Measurements from ENCODE around the gene ELOVL3. TPM values are rescaled to one million over a fixed set of nuclear protein-coding genes. Genes with fewer than 3 reads are reported as not detected.

The ELOVL3 gene
- total and polyA plus RNA-seq, 2 of the 13 experiments (the other 11 are each of a cell fraction or from before 2014, with no cell fraction given): 0.58 to 0.69 TPM

DNA sequence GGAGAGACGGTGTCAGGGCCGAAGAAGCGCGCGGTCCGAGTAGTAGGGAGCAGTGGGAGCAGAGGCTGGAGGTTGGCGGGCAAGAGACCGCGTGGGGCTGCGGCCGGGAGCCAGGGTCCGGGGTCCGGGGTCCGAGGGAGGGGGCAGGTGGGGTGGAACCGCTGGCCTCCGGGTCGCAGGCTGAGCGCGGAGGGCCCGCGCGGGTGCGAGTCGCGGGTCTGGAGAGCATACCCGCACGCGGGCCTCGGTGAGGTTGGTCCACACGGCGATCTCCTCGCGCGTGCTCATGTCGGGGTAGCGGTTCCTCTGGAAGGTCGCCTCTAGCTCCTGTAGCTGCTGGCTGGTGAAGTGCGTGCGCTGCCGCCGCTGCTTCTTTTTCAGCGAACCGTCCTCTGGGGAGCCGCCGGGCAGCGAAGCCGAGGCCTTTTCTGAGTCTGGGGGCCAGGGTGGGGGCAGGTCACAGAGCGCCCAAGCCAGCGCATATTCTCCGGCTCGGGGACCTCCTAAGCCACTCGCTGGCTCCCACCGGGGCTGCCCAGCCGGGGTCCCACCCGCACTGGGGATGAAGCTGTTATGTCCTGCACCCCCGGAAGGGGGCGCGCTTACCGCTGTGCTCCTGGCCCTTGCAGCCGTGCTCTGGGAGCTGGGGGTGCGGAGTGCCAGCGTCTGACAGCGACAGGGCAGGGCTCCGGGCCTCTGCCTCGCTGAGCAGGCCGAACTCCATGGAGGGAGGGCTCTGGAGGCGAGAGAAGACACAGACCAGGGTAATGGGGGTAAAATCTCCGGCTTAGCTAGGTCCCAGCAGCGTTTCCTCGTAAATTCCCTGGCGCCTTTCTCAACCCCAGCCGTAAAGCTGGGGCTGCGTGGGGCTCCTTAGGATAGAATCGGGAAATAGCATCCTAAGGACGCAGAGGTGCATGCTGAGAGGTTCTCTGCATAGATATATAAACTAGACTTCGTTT is 5.5 kb downstream of the ELOVL3 start (continued):
- TF ChIP-seq ZNF136 (CRISPR knock-in tag; IDR thresholded peaks at IDR 0.05; ENCODE audit: low read depth) (no peak), FOSL1 (CRISPR knock-in tag; IDR thresholded peaks at IDR 0.05; ENCODE audit: borderline replicate concordance) (no peak), IRF2 (CRISPR knock-in tag; IDR thresholded peaks at IDR 0.05) (0 out of 2 replicates have a peak, but pooled peaks have one; percentile 23), ZNF768 (CRISPR knock-in tag; IDR thresholded peaks at IDR 0.05) (peak; percentile 64), KMT2A (CRISPR knock-in tag; IDR thresholded peaks at IDR 0.05) (peak; percentile 59; the same call in 1 of the 2 replicates), KLF16 (CRISPR knock-in tag; IDR thresholded peaks at IDR 0.05) (no peak), HNF4A (CRISPR knock-in tag; IDR thresholded peaks at IDR 0.05) (no peak), EZH2 (conservative IDR thresholded peaks at IDR 0.05; ENCODE audit: low read depth, low read length) (no peak), ZNF180 (CRISPR knock-in tag; IDR thresholded peaks at IDR 0.05; ENCODE audit: borderline replicate concordance, low read depth) (no peak), HNRNPL (IDR thresholded peaks at IDR 0.05; ENCODE audit: low read depth, low read length) (peak; percentile 80), NCOA1 (CRISPR knock-in tag; IDR thresholded peaks at IDR 0.05) (no peak), CENPBD1 (CRISPR knock-in tag; IDR thresholded peaks at IDR 0.05; ENCODE audit: borderline replicate concordance, low read depth) (no peak), HDAC2 (CRISPR knock-in tag; IDR thresholded peaks at IDR 0.05) (0 out of 2 replicates have a peak, but pooled peaks have one; percentile 36), PATZ1 (CRISPR knock-in tag; IDR thresholded peaks at IDR 0.05) (peak; percentile 59), ZNF33A (CRISPR knock-in tag; IDR thresholded peaks at IDR 0.05; ENCODE audit: borderline replicate concordance) (no peak), ZNF230 (CRISPR knock-in tag; IDR thresholded peaks at IDR 0.05) (no peak), ZNF691 (CRISPR knock-in tag; IDR thresholded peaks at IDR 0.05; ENCODE audit: borderline replicate concordance, low read depth) (0 out of 2 replicates have a peak, but pooled peaks have one; percentile 58), CREM (IDR thresholded peaks at IDR 0.05) (no peak), CREM (CRISPR knock-in tag; IDR thresholded peaks at IDR 0.05) (no peak)
- TF ChIP-seq, protein P1, sequence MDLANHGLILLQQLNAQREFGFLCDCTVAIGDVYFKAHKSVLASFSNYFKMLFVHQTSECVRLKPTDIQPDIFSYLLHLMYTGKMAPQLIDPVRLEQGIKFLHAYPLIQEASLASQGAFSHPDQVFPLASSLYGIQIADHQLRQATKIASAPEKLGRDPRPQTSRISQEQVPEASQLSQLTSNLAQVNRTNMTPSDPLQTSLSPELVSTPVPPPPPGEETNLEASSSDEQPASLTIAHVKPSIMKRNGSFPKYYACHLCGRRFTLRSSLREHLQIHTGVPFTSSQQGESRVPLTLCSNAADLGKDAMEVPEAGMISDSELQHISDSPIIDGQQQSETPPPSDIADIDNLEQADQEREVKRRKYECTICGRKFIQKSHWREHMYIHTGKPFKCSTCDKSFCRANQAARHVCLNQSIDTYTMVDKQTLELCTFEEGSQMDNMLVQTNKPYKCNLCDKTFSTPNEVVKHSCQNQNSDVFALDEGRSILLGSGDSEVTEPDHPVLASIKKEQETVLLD (CRISPR knock-in tag; IDR thresholded peaks at IDR 0.05; ENCODE audit: low read depth): no peak
- TF ChIP-seq, protein P2, sequence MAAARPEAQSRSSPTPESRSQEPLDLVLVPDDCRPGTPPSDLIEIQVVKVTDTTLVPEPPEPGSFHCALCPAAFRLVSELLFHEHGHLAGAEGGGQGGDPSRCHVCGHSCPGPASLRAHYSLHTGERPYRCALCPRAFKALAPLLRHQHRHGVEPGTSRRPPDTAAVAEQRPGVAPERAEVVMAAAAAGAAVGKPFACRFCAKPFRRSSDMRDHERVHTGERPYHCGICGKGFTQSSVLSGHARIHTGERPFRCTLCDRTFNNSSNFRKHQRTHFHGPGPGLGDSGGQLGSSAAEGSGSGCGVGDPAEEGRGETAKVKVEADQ (CRISPR knock-in tag; IDR thresholded peaks at IDR 0.05; ENCODE audit: borderline replicate concordance): no peak

Data from HepG2 (cell line).